B cell (primary cell): ENCODE data around the gene CAMTA1. TPM values are rescaled to one million over a fixed set of nuclear protein-coding genes. Genes with fewer than 3 reads are reported as not detected.

Source experiments
- ATAC-seq: fragments of 200-7000 bp; cut with Tn5 transposase; one replicate; pipeline ENCODE4 v1.10.0; 2021; ENCODE audit warnings: low read depth, mild to moderate bottlenecking, moderate number of reproducible peaks, moderate library complexity
- CTCF ChIA-PET: fragments of 350-600 bp; sonication (Branson Sonifier 250); formaldehyde crosslinking; loops from one replicate; lab custom pipeline; 2021; ENCODE audit warnings: antibody characterized with exemption, inconsistent platforms; lab: Charles Lee
- POLR2A ChIA-PET: fragments of 350-600 bp; sonication (Branson Sonifier 250); formaldehyde crosslinking; loops from one replicate; lab custom pipeline; 2021; ENCODE audit warnings: antibody characterized with exemption; lab: Charles Lee
- DNase-seq: peaks from one replicate; pipeline ENCODE4 v3.0.0; 2013
- H2AFZ ChIP-seq: 2 replicates; pipeline ENCODE4 v1.6.1; 2012; ENCODE audit warnings: mild to moderate bottlenecking, low read depth, low read length; ENCODE audit not compliant: insufficient read depth, poor library complexity, severe bottlenecking
- H3K27ac ChIP-seq, 2 donors: 1 replicate in 1 of 2; 2 replicates in 1 of 2; pipeline ENCODE4 v1.5.1; 2012 to 2013; ENCODE audit warnings: low read length in 2 of 2, mild to moderate bottlenecking in 2 of 2, moderate library complexity in 1 of 2
- H3K27me3 ChIP-seq, 4 experiments: fragments of 200-600 bp in 1 of 4; sonication (generic) in 1 of 4; replicated peaks in 1 of 4; 1 replicate in 2 of 4; 2 replicates in 2 of 4; pipeline versions ENCODE4 v1.6.1 to v1.7.0; 2013 to 2016; ENCODE audit warnings: low read length in 3 of 4, mild to moderate bottlenecking in 2 of 4, mixed read lengths in 1 of 4, moderate library complexity in 1 of 4; ENCODE audit not compliant: insufficient read depth in 4 of 4, control insufficient read depth in 3 of 4; ENCODE audit errors: control extremely low read depth in 1 of 4
- H3K36me3 ChIP-seq, 2 experiments: replicated peaks in 1 of 2; 1 replicate in 1 of 2; 2 replicates in 1 of 2; pipeline versions ENCODE4 v1.6.1 to v1.7.1; 2013; ENCODE audit warnings: low read length in 1 of 2; ENCODE audit not compliant: insufficient read depth in 2 of 2, control insufficient read depth in 1 of 2; ENCODE audit errors: control extremely low read depth in 1 of 2, extremely low read depth in 1 of 2
- H3K4me1 ChIP-seq, 2 donors: fragments of 200-600 bp in 1 of 2; sonication (generic) in 1 of 2; 1 replicate in 1 of 2; 2 replicates in 1 of 2; pipeline versions ENCODE4 v1.5.1 to v1.6.1; 2013 to 2017; ENCODE audit warnings: low read length in 2 of 2; ENCODE audit not compliant: control insufficient read depth in 2 of 2, insufficient read depth in 2 of 2
- H3K4me2 ChIP-seq: replicated peaks from 2 replicates; pipeline ENCODE3; 2012; ENCODE audit warnings: mild to moderate bottlenecking, low read depth, low read length; ENCODE audit not compliant: poor library complexity, severe bottlenecking
- H3K4me3 ChIP-seq, 5 experiments: fragments of 200-600 bp in 1 of 5; sonication (generic) in 1 of 5; 1 replicate in 3 of 5; 2 replicates in 2 of 5; pipeline versions ENCODE4 v1.5.1 to v1.7.0; 2011 to 2016; ENCODE audit warnings: low read length in 4 of 5, mild to moderate bottlenecking in 4 of 5, low read depth in 2 of 5, control low read depth in 1 of 5, moderate library complexity in 1 of 5; ENCODE audit not compliant: insufficient read depth in 1 of 5; ENCODE audit errors: control extremely low read depth in 1 of 5, extremely low read depth in 1 of 5
- H3K79me2 ChIP-seq: fragments of 200-600 bp; sonication (generic); one replicate; pipeline ENCODE4 v1.6.0; 2016; ENCODE audit warnings: low read length; ENCODE audit not compliant: control insufficient read depth, insufficient read depth
- H3K9ac ChIP-seq: fragments of 200-600 bp; sonication (generic); 2 replicates; pipeline ENCODE4 v1.6.1; 2017; ENCODE audit warnings: mild to moderate bottlenecking, low read length, moderate library complexity
- H3K9me3 ChIP-seq, 3 donors: one replicate each; pipeline versions ENCODE4 v1.6.1 to v1.7.1; 2013; ENCODE audit warnings: low read length in 2 of 3; ENCODE audit not compliant: control insufficient read depth in 2 of 3, insufficient read depth in 1 of 3; ENCODE audit errors: control extremely low read depth in 1 of 3
- H4K20me1 ChIP-seq: 2 replicates; pipeline ENCODE4 v1.6.0; 2012; ENCODE audit warnings: mild to moderate bottlenecking, low read length; ENCODE audit not compliant: insufficient read depth, control insufficient read depth, poor library complexity, severe bottlenecking
- H3K27ac Mint-ChIP-seq: one replicate; pipeline ENCODE4 v1.8.0; 2021; ENCODE audit warnings: mixed read lengths
- H3K27me3 Mint-ChIP-seq: one replicate; pipeline ENCODE4 v1.8.0; 2021; ENCODE audit warnings: mixed read lengths
- H3K4me1 Mint-ChIP-seq: one replicate; pipeline ENCODE4 v1.8.0; 2021; ENCODE audit warnings: mixed read lengths
- H3K4me3 Mint-ChIP-seq: one replicate; pipeline ENCODE4 v1.8.0; 2021; ENCODE audit warnings: mixed read lengths
- H3K9me3 Mint-ChIP-seq: one replicate; pipeline ENCODE4 v1.8.0; 2022; ENCODE audit warnings: mixed read lengths; ENCODE audit not compliant: insufficient read depth
- EZH2 ChIP-seq: IDR thresholded peaks from 2 replicates; pipeline ENCODE4 v1.6.1; 2012; ENCODE audit warnings: borderline replicate concordance, low read depth, mild to moderate bottlenecking, moderate library complexity, low read length; ENCODE audit not compliant: insufficient read depth, poor library complexity, severe bottlenecking
- WGBS: methylation state at CpG from one replicate; pipeline ENCODE4 v1.1.5; 2013; ENCODE audit warnings: missing lambda C conversion rate; ENCODE audit not compliant: insufficient coverage; 5-methylcytosine and 5-hydroxymethylcytosine counted together
- intact Hi-C: fragments of 100-400 bp; cut with micrococcal nuclease; formaldehyde crosslinking; loops from one replicate; pipeline ENCODE4 v1.10.0; 2022
- polyA plus RNA-seq: library from polyadenylated mRNA; depleted of rRNA; stranded (reverse); fragments of >200 nt; gene quantifications from 2 replicates; pipeline ENCODE4 v1.2.3, GENCODE V29; 2012
- total RNA-seq, 2 donors: library from RNA; stranded (reverse); fragments of 120-200 nt in 1 of 2; gene quantifications; 1 replicate in 1 of 2; 2 replicates in 1 of 2; pipeline versions ENCODE4 v1.2.3 to v1.2.4, GENCODE V29; 2013 to 2022
- TF ChIP-seq, protein P1 (sequence below): fragments of 200-600 bp; IDR thresholded peaks from one replicate; pipeline ENCODE4 v1.8.0; 2022; ENCODE audit warnings: antibody characterized with exemption, mild to moderate bottlenecking

CAMTA1 gene
- total and polyA plus RNA-seq, 2 donors (not counting 1 experiment from before 2014, with no cell fraction given) = 42.2 to 45.7 TPM

DNA sequence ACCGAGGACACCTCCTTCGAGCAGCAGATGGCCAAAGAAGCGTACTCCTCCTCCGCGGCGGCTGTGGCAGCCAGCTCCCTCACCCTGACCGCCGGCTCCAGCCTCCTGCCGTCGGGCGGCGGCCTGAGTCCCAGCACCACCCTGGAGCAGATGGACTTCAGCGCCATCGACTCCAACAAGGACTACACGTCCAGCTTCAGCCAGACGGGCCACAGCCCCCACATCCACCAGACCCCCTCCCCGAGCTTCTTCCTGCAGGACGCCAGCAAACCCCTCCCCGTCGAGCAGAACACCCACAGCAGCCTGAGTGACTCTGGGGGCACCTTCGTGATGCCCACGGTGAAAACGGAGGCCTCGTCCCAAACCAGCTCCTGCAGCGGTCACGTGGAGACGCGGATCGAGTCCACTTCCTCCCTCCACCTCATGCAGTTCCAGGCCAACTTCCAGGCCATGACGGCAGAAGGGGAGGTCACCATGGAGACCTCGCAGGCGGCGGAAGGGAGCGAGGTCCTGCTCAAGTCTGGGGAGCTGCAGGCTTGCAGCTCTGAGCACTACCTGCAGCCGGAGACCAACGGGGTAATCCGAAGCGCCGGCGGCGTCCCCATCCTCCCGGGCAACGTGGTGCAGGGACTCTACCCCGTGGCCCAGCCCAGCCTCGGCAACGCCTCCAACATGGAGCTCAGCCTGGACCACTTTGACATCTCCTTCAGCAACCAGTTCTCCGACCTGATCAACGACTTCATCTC lies 879.1 kb downstream of the CAMTA1 start:
- peaks cover under 1% of the 10 kb centered on the region for H3K4me1 Mint-ChIP-seq
- Histone ChIP-seq H3K36me3 (no peaks in the 10 kb centered on the region), H3K4me3 (no peak overlapping the region), H3K9me3 (no peaks in the 10 kb centered on the region), H3K4me1 (peaks cover 0 to 3% of the 10 kb centered on the region in 2 donors), H3K9ac (no peak overlapping the region), H3K4me2 (no peak overlapping the region), H3K79me2 (no peaks in the 10 kb centered on the region), H3K27ac (no peak overlapping the region), H3K27me3 (no peaks in the 10 kb centered on the region), H4K20me1 (no peaks in the 10 kb centered on the region), H2AFZ (no peak overlapping the region)
- DNase-seq (no peak), ATAC-seq (no peak)
- 92% methylated on average over 48 of the region's 48 CpGs for WGBS
- no peaks in the 10 kb centered on the region for H3K9me3 Mint-ChIP-seq
- ChIA-PET POLR2A (no interaction called here), CTCF (interaction anchor here (0.6 to 18.9 kb wide), 9 partner anchors 13 to 176 kb away, joined by 3 to 504 read pairs (median 3); no protein-coding TSS in a partner anchor)
- no peak for TF ChIP-seq EZH2
- TF ChIP-seq, protein P1, sequence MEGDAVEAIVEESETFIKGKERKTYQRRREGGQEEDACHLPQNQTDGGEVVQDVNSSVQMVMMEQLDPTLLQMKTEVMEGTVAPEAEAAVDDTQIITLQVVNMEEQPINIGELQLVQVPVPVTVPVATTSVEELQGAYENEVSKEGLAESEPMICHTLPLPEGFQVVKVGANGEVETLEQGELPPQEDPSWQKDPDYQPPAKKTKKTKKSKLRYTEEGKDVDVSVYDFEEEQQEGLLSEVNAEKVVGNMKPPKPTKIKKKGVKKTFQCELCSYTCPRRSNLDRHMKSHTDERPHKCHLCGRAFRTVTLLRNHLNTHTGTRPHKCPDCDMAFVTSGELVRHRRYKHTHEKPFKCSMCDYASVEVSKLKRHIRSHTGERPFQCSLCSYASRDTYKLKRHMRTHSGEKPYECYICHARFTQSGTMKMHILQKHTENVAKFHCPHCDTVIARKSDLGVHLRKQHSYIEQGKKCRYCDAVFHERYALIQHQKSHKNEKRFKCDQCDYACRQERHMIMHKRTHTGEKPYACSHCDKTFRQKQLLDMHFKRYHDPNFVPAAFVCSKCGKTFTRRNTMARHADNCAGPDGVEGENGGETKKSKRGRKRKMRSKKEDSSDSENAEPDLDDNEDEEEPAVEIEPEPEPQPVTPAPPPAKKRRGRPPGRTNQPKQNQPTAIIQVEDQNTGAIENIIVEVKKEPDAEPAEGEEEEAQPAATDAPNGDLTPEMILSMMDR = no peak
- H3K27ac Mint-ChIP-seq = no peak overlapping the region
- no peak overlapping the region for H3K4me3 Mint-ChIP-seq
- H3K27me3 Mint-ChIP-seq = peaks cover 3% of the 10 kb centered on the region
- intact Hi-C loops = no loop called here

DNA sequence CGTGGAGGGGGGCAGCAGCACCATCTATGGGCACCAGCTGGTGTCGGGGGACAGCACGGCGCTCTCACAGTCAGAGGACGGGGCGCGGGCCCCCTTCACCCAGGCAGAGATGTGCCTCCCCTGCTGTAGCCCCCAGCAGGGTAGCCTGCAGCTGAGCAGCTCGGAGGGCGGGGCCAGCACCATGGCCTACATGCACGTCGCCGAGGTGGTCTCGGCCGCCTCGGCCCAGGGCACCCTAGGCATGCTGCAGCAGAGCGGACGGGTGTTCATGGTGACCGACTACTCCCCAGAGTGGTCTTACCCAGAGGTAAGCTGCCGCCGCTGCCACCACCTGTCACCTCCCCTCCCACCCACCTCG lies 879.6 kb downstream of the CAMTA1 start:
- intact Hi-C loops = no loop called here
- no peak for ATAC-seq
- H3K4me3 ChIP-seq = no peak overlapping the region
- H3K27ac Mint-ChIP-seq = no peak overlapping the region
- TF ChIP-seq, protein P1 = no peak
- no peak for TF ChIP-seq EZH2
- H3K9me3 ChIP-seq = no peaks in the 10 kb centered on the region
- H3K9ac ChIP-seq = no peak overlapping the region
- ChIA-PET CTCF (interaction anchor here (0.6 to 18.9 kb wide), 8 partner anchors 12 to 175 kb away, joined by 3 to 504 read pairs (median 3); no protein-coding TSS in a partner anchor), POLR2A (no interaction called here)
- no peak overlapping the region for H3K27ac ChIP-seq
- H3K27me3 Mint-ChIP-seq = peaks cover 3% of the 10 kb centered on the region
- DNase-seq = no peak
- H3K9me3 Mint-ChIP-seq = no peaks in the 10 kb centered on the region
- H4K20me1 ChIP-seq = no peaks in the 10 kb centered on the region
- WGBS = 92% methylated on average over 21 of the region's 21 CpGs
- H3K79me2 ChIP-seq = no peaks in the 10 kb centered on the region
- H3K27me3 ChIP-seq = peaks cover 0 to 4% (median under 1%) of the 10 kb centered on the region in 4 experiments
- peaks cover 3 to 8% of the 10 kb centered on the region in 2 donors for H3K4me1 ChIP-seq
- no peak overlapping the region for H3K4me2 ChIP-seq
- H3K4me1 Mint-ChIP-seq = peaks cover 5% of the 10 kb centered on the region
- no peak overlapping the region for H3K4me3 Mint-ChIP-seq
- no peak overlapping the region for H2AFZ ChIP-seq
- no peaks in the 10 kb centered on the region for H3K36me3 ChIP-seq
